Uterus (tissue), 4 donors: ENCODE data around the gene HEATR5A. TPM values are rescaled to one million over a fixed set of nuclear protein-coding genes. Genes with fewer than 3 reads are reported as not detected.
"Not testable (repeated sequence)": the region's sequence is repeated elsewhere in the genome, so short reads cannot be mapped to it uniquely, and the experiment has no call there.

Source experiments
- DNase-seq, 2 donors: peaks; one replicate each; pipeline ENCODE4 v3.0.0-alpha.2; 2019 to 2020
- H3K27ac ChIP-seq, 2 donors: fragments of 200-600 bp; sonication (generic); 1 replicate in 1 of 2; 2 replicates in 1 of 2; pipeline ENCODE4 v1.5.1; 2016 to 2018
- H3K27me3 ChIP-seq, 2 donors: fragments of 200-600 bp; sonication (generic); one replicate each; pipeline ENCODE4 v1.5.1; 2018 to 2019; ENCODE audit warnings: control low read depth in 1 of 2
- H3K36me3 ChIP-seq, 2 donors: fragments of 200-600 bp; sonication (generic); one replicate each; pipeline ENCODE4 v1.5.1; 2019; ENCODE audit warnings: control low read depth in 1 of 2
- H3K4me1 ChIP-seq, 2 donors: fragments of 200-600 bp; sonication (generic); one replicate each; pipeline ENCODE4 v1.5.1; 2018 to 2019; ENCODE audit warnings: control low read depth in 1 of 2
- H3K4me3 ChIP-seq, 2 donors: fragments of 200-600 bp; sonication (generic); 1 replicate in 1 of 2; 2 replicates in 1 of 2; pipeline ENCODE4 v1.5.1; 2018 to 2019; ENCODE audit warnings: mild to moderate bottlenecking in 1 of 2
- H3K9me3 ChIP-seq, 2 donors: fragments of 200-600 bp; sonication (generic); one replicate each; pipeline ENCODE4 v1.5.1; 2019; ENCODE audit warnings: control low read depth in 1 of 2
- POLR2A ChIP-seq, 2 donors: fragments of 450-650 bp; IDR thresholded peaks; one replicate each; pipeline ENCODE4 v1.6.1; 2016; ENCODE audit warnings: antibody characterized with exemption in 2 of 2, mild to moderate bottlenecking in 1 of 2, moderate library complexity in 1 of 2
- intact Hi-C: fragments of 100-400 bp; cut with DNase I; formaldehyde crosslinking; loops from one replicate; pipeline ENCODE4 v1.15.1; 2023; ENCODE audit warnings: low total_unique reads
- total RNA-seq, 4 donors: library from RNA; depleted of rRNA in 3 of 4; stranded (reverse); fragments of >200 nt in 3 of 4; gene quantifications; one replicate each; pipeline versions ENCODE4 v1.1.0 to v1.2.4, GENCODE V29; 2014 to 2023
- TF ChIP-seq, protein P1 (sequence below), 4 experiments: fragments of 200-600 bp in 2 of 4; fragments of 450-650 bp in 2 of 4; sonication (generic) in 2 of 4; IDR thresholded peaks; one replicate each; pipeline ENCODE4 v1.5.1; 2016 to 2019; ENCODE audit warnings: antibody characterized with exemption in 4 of 4, mild to moderate bottlenecking in 2 of 4, moderate library complexity in 1 of 4
- donor health status: DM: yes; HTN: yes; CAD: no.

The HEATR5A gene
- total RNA-seq, 4 donors from 2014 or later: 14.6 to 56.8 (median 38.8) TPM

DNA sequence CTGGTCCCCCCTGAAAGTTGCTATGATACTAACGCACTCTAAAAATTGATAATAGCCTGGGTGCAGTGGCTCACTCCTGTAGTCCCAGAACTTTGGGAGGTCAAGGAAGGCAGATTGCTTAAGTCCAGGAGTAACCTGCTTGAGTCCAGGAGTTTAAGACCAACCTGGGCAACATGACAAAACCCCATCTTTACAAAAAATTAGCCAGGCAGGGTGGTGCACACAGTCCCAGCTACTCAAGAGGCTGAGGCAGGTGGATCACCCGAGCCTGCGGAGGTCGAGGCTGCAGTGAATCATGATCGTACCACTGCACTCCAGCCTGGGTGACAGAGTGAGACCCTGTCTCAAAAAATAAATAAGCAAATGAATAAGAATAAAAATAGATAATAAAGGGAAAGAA, 42.9 kb downstream of the HEATR5A start:
- Histone ChIP-seq H3K27ac (no peak overlapping the region), H3K4me1 (no peaks in the 10 kb centered on the region), H3K36me3 (peaks cover 0 to 4% of the 10 kb centered on the region in 2 donors), H3K9me3 (no peaks in the 10 kb centered on the region), H3K27me3 (no peaks in the 10 kb centered on the region), H3K4me3 (no peak overlapping the region)
- no peak for TF ChIP-seq POLR2A (IDR thresholded peaks at IDR 0.05)
- TF ChIP-seq, protein P1, sequence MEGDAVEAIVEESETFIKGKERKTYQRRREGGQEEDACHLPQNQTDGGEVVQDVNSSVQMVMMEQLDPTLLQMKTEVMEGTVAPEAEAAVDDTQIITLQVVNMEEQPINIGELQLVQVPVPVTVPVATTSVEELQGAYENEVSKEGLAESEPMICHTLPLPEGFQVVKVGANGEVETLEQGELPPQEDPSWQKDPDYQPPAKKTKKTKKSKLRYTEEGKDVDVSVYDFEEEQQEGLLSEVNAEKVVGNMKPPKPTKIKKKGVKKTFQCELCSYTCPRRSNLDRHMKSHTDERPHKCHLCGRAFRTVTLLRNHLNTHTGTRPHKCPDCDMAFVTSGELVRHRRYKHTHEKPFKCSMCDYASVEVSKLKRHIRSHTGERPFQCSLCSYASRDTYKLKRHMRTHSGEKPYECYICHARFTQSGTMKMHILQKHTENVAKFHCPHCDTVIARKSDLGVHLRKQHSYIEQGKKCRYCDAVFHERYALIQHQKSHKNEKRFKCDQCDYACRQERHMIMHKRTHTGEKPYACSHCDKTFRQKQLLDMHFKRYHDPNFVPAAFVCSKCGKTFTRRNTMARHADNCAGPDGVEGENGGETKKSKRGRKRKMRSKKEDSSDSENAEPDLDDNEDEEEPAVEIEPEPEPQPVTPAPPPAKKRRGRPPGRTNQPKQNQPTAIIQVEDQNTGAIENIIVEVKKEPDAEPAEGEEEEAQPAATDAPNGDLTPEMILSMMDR (IDR thresholded peaks at IDR 0.05): no peak
- no peak for DNase-seq
- intact Hi-C loops: no loop called here

DNA sequence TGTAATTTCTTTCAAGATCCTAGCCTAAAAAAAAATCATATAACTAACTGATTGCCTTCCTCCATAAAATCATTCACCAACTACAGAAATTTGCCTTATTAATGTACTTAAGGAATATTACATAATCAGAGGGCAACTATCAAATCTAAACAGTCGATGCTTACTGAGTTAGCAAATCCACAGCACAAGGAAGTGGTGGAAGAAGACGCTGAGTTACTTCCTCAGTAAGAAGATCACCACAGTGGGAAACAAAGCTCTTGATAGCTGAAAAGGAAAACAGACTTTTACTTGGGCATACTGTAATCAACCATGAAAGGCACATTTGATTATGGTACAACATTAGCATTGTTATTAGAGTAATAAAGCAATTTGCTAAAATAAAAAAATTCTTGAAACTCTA, 48.7 kb downstream of the HEATR5A start:
- Histone ChIP-seq H3K4me3 (no peak overlapping the region), H3K27ac (no peak overlapping the region), H3K9me3 (no peaks in the 10 kb centered on the region), H3K36me3 (no peaks in the 10 kb centered on the region), H3K27me3 (no peaks in the 10 kb centered on the region), H3K4me1 (no peaks in the 10 kb centered on the region)
- TF ChIP-seq POLR2A (IDR thresholded peaks at IDR 0.05): no peak
- TF ChIP-seq, protein P1 (IDR thresholded peaks at IDR 0.05): no peak
- no peak for DNase-seq
- intact Hi-C loops: no loop called here

DNA sequence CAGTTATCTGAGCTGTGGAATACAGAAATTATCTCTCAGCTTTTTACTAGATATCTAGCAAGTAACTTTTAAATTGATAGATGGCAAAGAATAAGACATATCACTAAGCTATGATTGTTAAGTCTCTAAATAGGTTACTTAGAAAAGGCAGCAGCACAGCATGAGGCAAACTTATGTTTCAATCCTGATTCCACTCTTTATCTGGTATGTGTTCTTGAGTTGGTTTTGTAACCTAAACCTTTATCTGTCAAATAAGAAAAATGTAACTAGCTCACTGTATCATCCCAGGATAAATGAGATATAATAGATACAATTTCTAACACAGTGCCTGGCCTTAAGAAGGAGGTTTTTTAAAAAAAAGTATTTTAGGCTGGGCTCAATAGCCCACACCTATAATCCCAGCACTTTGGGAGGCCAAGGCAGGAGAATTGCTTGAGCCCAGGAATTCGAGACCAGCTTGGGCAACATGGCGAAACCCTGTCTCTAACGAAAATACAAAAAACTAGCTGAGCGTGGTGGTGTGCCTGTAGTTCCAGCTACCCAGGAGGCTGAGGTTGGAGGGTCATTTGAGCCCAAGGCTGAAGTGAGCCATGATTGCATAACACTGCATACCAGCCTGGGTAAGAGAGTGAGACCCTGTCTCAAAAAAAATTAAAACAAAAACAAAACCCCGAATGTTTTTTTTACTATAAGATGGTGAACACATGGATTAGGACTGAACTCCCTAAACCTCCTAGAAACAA, 56.8 kb downstream of the HEATR5A start:
- DNase-seq: no peak
- Histone ChIP-seq H3K9me3 (no peaks in the 10 kb centered on the region), H3K27me3 (no peaks in the 10 kb centered on the region), H3K27ac (no peak overlapping the region), H3K36me3 (no peaks in the 10 kb centered on the region), H3K4me3 (no peak overlapping the region), H3K4me1 (no peaks in the 10 kb centered on the region)
- intact Hi-C loops: no loop called here
- no peak for TF ChIP-seq POLR2A (IDR thresholded peaks at IDR 0.05)
- TF ChIP-seq, protein P1 (IDR thresholded peaks at IDR 0.05): no peak

DNA sequence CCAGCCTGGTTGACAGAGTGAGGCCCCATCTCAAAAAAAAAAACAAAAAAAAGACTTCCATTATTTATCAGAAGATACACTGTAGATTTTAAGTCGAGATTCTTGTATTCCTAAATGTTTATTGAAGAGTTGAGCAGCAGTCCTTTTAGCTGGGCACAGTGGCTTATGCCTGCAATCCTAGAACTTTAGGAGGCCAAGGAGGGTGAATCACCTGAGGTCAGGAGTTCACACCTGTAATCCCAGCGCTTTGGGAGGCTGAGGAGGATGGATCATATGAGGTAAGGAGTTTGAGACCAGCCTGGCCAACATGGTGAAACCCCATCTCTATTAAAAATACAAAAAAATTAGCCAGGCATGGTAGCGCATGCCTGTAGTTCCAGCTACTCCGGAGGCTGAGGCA, 57.6 kb downstream of the HEATR5A start:
- Histone ChIP-seq H3K36me3 (no peaks in the 10 kb centered on the region), H3K27ac (no peak overlapping the region), H3K27me3 (no peaks in the 10 kb centered on the region), H3K9me3 (no peaks in the 10 kb centered on the region), H3K4me1 (no peaks in the 10 kb centered on the region), H3K4me3 (no peak overlapping the region)
- DNase-seq: no peak
- intact Hi-C loops: no loop called here
- TF ChIP-seq, protein P1 (IDR thresholded peaks at IDR 0.05): no peak
- TF ChIP-seq POLR2A (IDR thresholded peaks at IDR 0.05): no peak

DNA sequence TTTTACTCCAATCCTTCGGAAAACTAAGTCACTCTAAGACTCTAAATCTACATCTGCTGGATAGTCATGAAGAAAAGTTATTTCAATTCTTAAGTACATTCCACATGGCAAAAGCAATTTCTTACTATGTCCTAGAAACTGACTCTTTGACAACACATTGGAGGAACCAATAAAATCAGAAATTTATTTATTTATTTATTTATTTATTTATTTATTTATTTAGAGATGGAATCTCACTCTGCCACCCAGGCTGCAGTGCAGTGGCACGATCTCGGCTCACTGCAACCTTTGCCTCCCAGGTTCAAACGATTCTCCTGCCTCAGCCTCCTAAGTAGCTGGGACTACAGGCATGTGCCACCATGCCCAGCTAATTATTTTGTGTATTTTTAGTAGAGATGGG, 58.6 kb downstream of the HEATR5A start:
- H3K4me1 ChIP-seq, H3K27ac ChIP-seq, intact Hi-C loops, DNase-seq, H3K27me3 ChIP-seq, H3K4me3 ChIP-seq, H3K36me3 ChIP-seq, H3K9me3 ChIP-seq: not testable (repeated sequence)
